SK-N-SH treated with all-trans-retinoic acid at 6 μM for 48 hours (cell line): ENCODE measurements around the gene GRAMD2B.

Experiments
- ARNTL ChIP-seq: fragments of 450-650 bp; formaldehyde crosslinking; IDR thresholded peaks from 2 replicates; pipeline ENCODE4 v1.5.0; 2020; ENCODE audit warnings: low read depth, mild to moderate bottlenecking, moderate library complexity, borderline replicate concordance
- CSDC2 ChIP-seq: fragments of 250-450 bp; sonication (Bioruptor Pico); IDR thresholded peaks from 2 replicates; pipeline ENCODE4 v1.5.0; 2020; ENCODE audit warnings: mild to moderate bottlenecking, moderate library complexity
- SNAI2 ChIP-seq: fragments of 250-450 bp; sonication (Bioruptor Pico); IDR thresholded peaks from 2 replicates; pipeline ENCODE4 v1.5.0; 2020; ENCODE audit warnings: mild to moderate bottlenecking, moderate library complexity
- ZFP3 ChIP-seq: fragments of 250-450 bp; sonication (Bioruptor Pico); IDR thresholded peaks from 2 replicates; pipeline ENCODE4 v1.5.0; 2020; ENCODE audit warnings: mild to moderate bottlenecking, moderate library complexity
- ZFP30 ChIP-seq: fragments of 450-650 bp; formaldehyde crosslinking; IDR thresholded peaks from 2 replicates; pipeline ENCODE4 v1.5.0; 2022; ENCODE audit warnings: mild to moderate bottlenecking, moderate library complexity
- TF ChIP-seq, protein P1 (sequence below): fragments of 250-450 bp; sonication (Bioruptor Pico); IDR thresholded peaks from 2 replicates; pipeline ENCODE4 v1.5.0; 2020; ENCODE audit warnings: mild to moderate bottlenecking, moderate library complexity
- TF ChIP-seq, protein P2 (sequence below): fragments of 250-450 bp; sonication (Bioruptor Pico); IDR thresholded peaks from 2 replicates; pipeline ENCODE4 v1.8.0; 2020; ENCODE audit warnings: mild to moderate bottlenecking, moderate library complexity, borderline replicate concordance
- TF ChIP-seq, protein P3 (sequence below): fragments of 250-450 bp; sonication (Bioruptor Pico); IDR thresholded peaks from 2 replicates; pipeline ENCODE4 v1.5.1; 2021; ENCODE audit warnings: mild to moderate bottlenecking, moderate library complexity

DNA sequence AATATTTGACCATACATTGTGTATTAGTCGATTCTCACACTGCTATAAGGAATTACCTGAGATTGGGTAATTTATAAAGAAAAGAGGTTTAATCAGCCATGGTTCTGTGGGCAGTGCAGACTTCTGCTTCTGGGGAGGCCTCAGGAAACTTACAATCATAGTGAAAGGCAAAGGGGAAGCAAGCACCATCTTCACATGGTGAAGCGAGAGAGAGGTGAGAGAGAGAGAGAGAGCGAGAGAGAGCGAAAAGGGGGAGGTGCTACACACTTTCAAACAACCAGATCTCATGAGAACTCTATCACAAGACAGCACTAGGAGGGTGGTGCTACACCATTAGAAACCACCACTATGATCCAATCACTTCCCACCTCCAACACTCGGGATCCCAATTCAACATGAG lies 4.1 kb upstream of the GRAMD2B start:
- TF ChIP-seq CSDC2 (CRISPR knock-in tag) (no peak), ARNTL (CRISPR knock-in tag) (no peak), ZFP3 (CRISPR knock-in tag) (no peak), ZFP30 (no peak), SNAI2 (CRISPR knock-in tag) (no peak)
- TF ChIP-seq, protein P1, sequence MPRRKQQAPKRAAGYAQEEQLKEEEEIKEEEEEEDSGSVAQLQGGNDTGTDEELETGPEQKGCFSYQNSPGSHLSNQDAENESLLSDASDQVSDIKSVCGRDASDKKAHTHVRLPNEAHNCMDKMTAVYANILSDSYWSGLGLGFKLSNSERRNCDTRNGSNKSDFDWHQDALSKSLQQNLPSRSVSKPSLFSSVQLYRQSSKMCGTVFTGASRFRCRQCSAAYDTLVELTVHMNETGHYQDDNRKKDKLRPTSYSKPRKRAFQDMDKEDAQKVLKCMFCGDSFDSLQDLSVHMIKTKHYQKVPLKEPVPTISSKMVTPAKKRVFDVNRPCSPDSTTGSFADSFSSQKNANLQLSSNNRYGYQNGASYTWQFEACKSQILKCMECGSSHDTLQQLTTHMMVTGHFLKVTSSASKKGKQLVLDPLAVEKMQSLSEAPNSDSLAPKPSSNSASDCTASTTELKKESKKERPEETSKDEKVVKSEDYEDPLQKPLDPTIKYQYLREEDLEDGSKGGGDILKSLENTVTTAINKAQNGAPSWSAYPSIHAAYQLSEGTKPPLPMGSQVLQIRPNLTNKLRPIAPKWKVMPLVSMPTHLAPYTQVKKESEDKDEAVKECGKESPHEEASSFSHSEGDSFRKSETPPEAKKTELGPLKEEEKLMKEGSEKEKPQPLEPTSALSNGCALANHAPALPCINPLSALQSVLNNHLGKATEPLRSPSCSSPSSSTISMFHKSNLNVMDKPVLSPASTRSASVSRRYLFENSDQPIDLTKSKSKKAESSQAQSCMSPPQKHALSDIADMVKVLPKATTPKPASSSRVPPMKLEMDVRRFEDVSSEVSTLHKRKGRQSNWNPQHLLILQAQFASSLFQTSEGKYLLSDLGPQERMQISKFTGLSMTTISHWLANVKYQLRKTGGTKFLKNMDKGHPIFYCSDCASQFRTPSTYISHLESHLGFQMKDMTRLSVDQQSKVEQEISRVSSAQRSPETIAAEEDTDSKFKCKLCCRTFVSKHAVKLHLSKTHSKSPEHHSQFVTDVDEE (CRISPR knock-in tag), result no peak
- TF ChIP-seq, protein P2, sequence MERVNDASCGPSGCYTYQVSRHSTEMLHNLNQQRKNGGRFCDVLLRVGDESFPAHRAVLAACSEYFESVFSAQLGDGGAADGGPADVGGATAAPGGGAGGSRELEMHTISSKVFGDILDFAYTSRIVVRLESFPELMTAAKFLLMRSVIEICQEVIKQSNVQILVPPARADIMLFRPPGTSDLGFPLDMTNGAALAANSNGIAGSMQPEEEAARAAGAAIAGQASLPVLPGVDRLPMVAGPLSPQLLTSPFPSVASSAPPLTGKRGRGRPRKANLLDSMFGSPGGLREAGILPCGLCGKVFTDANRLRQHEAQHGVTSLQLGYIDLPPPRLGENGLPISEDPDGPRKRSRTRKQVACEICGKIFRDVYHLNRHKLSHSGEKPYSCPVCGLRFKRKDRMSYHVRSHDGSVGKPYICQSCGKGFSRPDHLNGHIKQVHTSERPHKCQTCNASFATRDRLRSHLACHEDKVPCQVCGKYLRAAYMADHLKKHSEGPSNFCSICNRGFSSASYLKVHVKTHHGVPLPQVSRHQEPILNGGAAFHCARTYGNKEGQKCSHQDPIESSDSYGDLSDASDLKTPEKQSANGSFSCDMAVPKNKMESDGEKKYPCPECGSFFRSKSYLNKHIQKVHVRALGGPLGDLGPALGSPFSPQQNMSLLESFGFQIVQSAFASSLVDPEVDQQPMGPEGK (CRISPR knock-in tag), result no peak
- TF ChIP-seq, protein P3, sequence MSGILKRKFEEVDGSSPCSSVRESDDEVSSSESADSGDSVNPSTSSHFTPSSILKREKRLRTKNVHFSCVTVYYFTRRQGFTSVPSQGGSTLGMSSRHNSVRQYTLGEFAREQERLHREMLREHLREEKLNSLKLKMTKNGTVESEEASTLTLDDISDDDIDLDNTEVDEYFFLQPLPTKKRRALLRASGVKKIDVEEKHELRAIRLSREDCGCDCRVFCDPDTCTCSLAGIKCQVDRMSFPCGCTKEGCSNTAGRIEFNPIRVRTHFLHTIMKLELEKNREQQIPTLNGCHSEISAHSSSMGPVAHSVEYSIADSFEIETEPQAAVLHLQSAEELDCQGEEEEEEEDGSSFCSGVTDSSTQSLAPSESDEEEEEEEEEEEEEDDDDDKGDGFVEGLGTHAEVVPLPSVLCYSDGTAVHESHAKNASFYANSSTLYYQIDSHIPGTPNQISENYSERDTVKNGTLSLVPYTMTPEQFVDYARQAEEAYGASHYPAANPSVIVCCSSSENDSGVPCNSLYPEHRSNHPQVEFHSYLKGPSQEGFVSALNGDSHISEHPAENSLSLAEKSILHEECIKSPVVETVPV (CRISPR knock-in tag), result no peak
